AG09319 (cell line): Measurements from ENCODE around the gene NECAB2.

ENCODE experiments used
- DNase-seq: peaks from one replicate; pipeline ENCODE4 v3.0.0-alpha.2; 2010; ENCODE audit warnings: low read depth; ENCODE audit errors: extremely low read depth
- CTCF ChIP-seq: IDR thresholded peaks from 2 replicates; pipeline ENCODE4 v1.5.1; 2011; ENCODE audit warnings: low read depth, mild to moderate bottlenecking, inconsistent platforms, low read length, moderate library complexity

The NECAB2 gene

GRCh38 chr16:83954577-83955016 lies 13.4 kb upstream of the NECAB2 start:
- DNase-seq, result no peak
- TF ChIP-seq CTCF, result no peak

- DNase-seq, result no peak
- no peak for TF ChIP-seq CTCF
Measured at GRCh38 chr16:83955218-83956130, 12.6 kb upstream of the NECAB2 start.

GRCh38 chr16:83956336-83957289 lies 11.4 kb upstream of the NECAB2 start:
- peak; percentile 83 for TF ChIP-seq CTCF
- DNase-seq, result peak; percentile 44

- no peak for TF ChIP-seq CTCF
Measured at GRCh38 chr16:83957296-83957855, 10.7 kb upstream of the NECAB2 start.

GRCh38 chr16:83958137-83958845 lies 9.8 kb upstream of the NECAB2 start:
- TF ChIP-seq CTCF, result no peak

More at GRCh38 chr16:83957296-83957855, 10.7 kb upstream of the NECAB2 start:
- no peak for DNase-seq

GRCh38 chr16:83958846-83959565 lies 9.0 kb upstream of the NECAB2 start:
- TF ChIP-seq CTCF, result no peak

More at GRCh38 chr16:83958137-83958845, 9.8 kb upstream of the NECAB2 start:
- no peak for DNase-seq

More at GRCh38 chr16:83958846-83959565, 9.0 kb upstream of the NECAB2 start:
- no peak for DNase-seq
